Measurements from ENCODE around the gene NIPAL3.

The NIPAL3 gene

GRCh38 chr1:24390924-24391782, 24.4 kb upstream of the NIPAL3 start:
- peak; percentile 91 for TF ChIP-seq CTCF (IDR thresholded peaks at IDR 0.05; ENCODE audit: low read depth, low read length)
- H3K4me3 ChIP-seq (ENCODE audit: low read depth, low read length) = no peak overlapping the region

- no peak overlapping the region for H3K4me3 ChIP-seq (ENCODE audit: low read depth, low read length)
- TF ChIP-seq CTCF (IDR thresholded peaks at IDR 0.05; ENCODE audit: low read depth, low read length) = peak; percentile 68
Observed at GRCh38 chr1:24391882-24392603, 23.6 kb upstream of the NIPAL3 start.

- no peak overlapping the region for H3K4me3 ChIP-seq (ENCODE audit: low read depth, low read length)
Observed at GRCh38 chr1:24392604-24392946, 23.0 kb upstream of the NIPAL3 start.

GRCh38 chr1:24392982-24393650, 22.5 kb upstream of the NIPAL3 start:
- no peak overlapping the region for H3K4me3 ChIP-seq (ENCODE audit: low read depth, low read length)
- TF ChIP-seq CTCF (IDR thresholded peaks at IDR 0.05; ENCODE audit: low read depth, low read length) = no peak

More at GRCh38 chr1:24392604-24392946, 23.0 kb upstream of the NIPAL3 start:
- no peak for TF ChIP-seq CTCF (IDR thresholded peaks at IDR 0.05; ENCODE audit: low read depth, low read length)

- no peak overlapping the region for H3K4me3 ChIP-seq (ENCODE audit: low read depth, low read length)
- TF ChIP-seq CTCF (IDR thresholded peaks at IDR 0.05; ENCODE audit: low read depth, low read length) = no peak
Observed at GRCh38 chr1:24393892-24394291, 21.7 kb upstream of the NIPAL3 start.

GRCh38 chr1:24400065-24400464, 15.5 kb upstream of the NIPAL3 start:
- H3K4me3 ChIP-seq (ENCODE audit: low read depth, low read length) = no peak overlapping the region
- no peak for TF ChIP-seq CTCF (IDR thresholded peaks at IDR 0.05; ENCODE audit: low read depth, low read length)
